HL-60/S4 (cell line): ENCODE results near the gene TMEM120A.

Experiments used
- in situ Hi-C: fragments of 300-500 bp; cut with MboI; formaldehyde crosslinking; loops from 2 replicates; pipeline ENCODE4 v1.14.3; 2022; ENCODE audit warnings: low sequenced_read_pairs

The TMEM120A gene

GRCh38 chr7:75981453-75982305 is 12.7 kb downstream of the TMEM120A start:
- in situ Hi-C loops = no loop called here

GRCh38 chr7:75981203-75981452 is 13.3 kb downstream of the TMEM120A start:
- in situ Hi-C loops = no loop called here

DNA sequence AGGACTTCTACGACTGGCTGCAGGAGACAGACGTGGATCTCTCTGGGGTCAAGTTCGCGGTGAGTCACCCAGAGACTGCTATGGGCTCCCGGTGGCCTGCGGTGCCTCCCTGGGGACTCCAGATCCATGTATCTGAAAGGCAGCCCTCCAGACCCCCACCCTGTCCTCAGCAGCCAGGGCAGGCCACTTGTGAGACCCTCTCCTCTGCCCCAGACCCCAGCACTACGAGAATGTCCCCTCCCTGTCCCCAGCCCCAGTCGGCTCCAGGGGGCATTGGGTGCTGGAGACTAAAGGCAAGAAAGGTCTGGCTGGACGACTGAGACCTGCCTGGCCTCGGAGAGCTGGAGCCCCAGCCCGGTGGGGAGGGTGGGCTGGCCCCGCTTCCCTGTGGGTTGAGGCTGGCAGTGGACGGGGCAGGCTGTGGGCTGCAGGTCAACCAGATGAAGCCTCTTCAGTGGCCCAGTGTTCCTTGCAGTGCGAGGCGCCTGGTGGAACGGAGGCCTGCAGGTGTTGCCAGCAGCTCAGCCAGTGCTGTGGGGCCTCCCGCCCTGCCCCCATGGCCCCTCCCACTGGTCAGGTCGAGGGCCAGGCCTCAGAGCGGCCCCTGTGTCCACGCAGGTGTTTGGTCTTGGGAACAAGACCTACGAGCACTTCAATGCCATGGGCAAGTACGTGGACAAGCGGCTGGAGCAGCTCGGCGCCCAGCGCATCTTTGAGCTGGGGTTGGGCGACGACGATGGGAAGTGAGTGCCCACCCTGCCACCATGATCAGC is 13.8 kb downstream of the TMEM120A start:
- in situ Hi-C loops = no loop called here

DNA sequence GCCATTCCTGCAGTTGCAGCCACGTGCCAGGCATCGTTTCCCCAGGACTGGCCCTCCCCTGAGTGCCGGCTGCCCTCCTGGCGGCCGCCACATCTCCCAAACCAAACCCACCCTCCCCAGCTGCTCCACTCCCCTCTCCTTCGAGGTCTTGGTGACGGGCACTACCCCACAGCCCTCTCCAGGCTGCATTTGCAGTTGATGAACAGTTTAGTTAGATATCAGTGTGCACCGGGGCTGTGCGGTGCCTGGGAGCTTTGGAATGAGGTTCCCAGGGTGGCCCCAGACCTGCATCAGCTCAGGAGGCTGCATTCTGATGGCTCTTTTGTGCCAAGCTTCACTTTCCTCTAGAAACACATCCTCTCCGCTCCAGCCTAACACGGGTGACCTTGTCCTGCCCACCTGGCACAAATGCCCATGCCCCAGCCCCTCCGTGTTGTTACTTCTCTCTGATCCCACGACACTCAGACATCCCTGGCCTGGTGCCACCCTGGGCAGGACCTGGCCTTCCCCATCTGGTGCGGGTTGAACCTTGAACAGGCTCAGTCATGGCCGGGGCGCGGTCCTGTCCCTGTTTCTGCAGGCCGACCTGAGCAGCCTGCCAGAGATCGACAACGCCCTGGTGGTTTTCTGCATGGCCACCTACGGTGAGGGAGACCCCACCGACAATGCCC is 14.5 kb downstream of the TMEM120A start:
- in situ Hi-C loops = no loop called here

DNA sequence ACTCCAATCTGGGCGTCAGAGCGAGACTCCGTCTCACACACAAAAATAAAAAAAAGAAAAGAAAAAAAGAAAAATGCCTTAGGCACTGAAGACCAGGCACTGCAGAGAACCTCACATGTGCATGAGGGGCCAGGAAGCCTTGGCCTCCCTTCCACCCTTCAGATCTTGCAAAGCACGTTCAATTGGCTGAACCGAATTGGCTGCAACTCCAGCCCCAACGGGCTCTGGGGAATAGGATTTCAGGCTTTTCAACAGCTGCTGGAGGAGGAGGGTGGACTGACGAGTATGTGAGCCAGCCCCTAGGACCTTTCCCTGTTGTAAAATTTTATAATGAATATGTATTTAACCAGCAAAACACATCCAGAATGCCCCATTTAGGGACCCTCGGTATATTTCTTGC is 16.7 kb downstream of the TMEM120A start:
- in situ Hi-C loops = no loop called here

DNA sequence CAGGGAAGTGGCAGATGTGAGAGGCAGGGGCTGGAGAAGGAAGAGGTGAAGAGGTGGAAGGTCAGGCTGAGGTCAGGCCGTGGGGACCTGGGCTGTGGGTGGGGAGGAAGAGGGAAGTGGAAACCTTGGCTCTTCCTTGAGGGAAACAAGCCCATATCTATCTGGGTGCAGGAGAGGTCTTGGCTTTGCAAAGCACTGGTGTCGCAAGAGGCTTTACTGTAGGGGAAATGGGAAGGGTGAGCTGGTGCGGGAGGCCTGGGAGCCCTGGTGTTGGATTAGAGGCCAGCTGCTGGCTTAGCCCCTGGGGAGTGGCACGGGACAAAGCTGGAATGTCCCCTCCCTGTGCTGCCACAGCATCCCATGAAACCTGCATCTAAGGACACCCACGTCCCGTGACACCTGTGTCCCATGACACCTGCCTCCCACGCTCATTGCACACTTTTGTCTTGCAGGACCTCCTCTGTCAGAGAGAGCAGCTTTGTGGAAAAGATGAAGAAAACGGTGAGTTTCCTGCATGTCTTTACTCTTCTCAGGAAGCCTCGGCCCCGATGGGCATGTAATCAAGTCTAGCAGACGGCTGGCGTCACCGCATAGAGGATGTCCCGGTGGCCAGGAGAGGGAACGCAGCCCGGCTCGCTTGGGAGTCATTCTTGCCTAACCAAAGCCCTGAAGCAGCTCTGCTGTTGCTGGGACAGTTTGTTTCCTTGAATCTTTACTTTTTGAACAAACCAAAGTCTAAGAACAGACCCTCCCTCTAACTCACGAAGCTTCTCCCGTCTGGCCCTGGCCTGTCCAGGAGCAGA is 22.2 kb downstream of the TMEM120A start:
- in situ Hi-C loops = no loop called here

DNA sequence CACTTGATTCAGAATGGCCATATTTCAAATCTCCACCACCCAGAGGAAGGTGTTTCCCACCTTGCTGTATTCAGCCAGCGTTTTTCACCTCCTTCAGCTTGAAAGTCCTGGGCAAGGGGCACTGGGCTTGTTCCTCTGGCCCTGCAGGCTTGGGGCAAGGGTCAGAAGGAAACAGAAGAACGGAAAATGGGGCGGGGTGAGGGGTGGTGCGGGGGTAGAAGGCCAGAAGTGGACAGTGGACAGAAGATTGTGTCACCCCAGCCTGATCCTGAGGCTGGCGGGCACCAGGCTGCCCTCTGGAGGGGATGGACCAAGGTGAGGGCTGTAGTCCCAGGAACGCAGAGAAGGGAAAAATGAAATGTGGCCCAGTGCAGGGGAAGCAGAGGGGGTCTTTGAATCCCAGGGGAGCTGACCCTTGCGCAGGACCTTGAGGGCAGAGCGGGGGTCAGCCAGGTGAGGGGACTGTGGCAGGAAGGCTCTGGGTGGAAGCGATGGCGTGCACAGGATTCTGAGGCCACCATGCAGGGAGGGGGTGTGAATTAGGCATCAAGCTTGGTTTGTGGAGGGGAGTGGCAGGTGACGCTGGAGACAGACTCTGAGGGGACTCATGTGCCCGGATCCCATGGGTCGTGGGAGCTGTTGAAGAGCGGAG is 23.0 kb downstream of the TMEM120A start:
- in situ Hi-C loops = no loop called here

DNA sequence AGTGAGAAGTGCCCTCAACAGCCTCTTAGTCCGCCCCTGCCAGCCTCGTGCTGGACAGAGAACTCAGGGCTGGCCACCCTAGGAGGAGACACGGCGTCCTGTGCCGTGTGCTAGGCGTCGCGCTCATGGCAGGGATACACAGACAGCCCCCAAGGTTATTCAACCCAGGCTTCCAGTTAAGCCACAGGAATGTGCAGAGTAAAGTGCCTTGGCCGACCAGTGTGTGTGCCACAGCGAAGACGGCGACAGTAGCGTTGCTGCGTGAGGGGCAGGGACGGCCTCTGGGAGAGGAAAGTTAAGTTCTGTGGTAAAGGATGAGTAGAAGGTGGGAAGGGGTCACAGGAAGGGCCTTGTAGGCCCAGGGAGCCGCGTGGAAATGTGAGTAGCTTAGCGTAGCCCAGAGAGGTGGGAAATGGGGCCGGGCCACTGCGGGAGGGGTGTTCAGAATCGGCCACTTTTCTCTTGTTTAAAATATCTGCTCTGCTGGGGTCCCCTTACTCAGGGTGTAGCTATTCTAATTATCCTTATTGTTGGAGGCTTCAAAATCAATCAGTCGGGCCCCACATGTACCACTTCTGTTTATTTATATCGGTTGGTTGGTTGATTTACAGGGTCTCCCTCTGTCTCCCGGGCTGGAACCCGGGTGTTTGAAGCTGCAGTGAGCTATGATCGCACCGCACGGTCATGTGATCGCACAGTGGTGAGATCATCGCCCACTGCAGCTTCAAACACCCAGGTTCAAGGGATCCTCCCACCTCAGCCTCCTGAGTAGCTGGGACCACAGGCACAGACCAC is 24.5 kb downstream of the TMEM120A start:
- in situ Hi-C loops = no loop called here

- in situ Hi-C loops = no loop called here
Observed at GRCh38 chr7:75969182-75969581, 25.2 kb downstream of the TMEM120A start.

- in situ Hi-C loops = no loop called here
Observed at GRCh38 chr7:75968561-75969001, 25.8 kb downstream of the TMEM120A start.

- in situ Hi-C loops = no loop called here
Observed at GRCh38 chr7:75968012-75968411, 26.4 kb downstream of the TMEM120A start.

- in situ Hi-C loops = no loop called here
Observed at GRCh38 chr7:75967487-75967997, 26.9 kb downstream of the TMEM120A start.

- in situ Hi-C loops = no loop called here
Observed at GRCh38 chr7:75967055-75967454, 27.3 kb downstream of the TMEM120A start.

GRCh38 chr7:75966190-75966961 is 28.0 kb downstream of the TMEM120A start:
- in situ Hi-C loops = no loop called here

DNA sequence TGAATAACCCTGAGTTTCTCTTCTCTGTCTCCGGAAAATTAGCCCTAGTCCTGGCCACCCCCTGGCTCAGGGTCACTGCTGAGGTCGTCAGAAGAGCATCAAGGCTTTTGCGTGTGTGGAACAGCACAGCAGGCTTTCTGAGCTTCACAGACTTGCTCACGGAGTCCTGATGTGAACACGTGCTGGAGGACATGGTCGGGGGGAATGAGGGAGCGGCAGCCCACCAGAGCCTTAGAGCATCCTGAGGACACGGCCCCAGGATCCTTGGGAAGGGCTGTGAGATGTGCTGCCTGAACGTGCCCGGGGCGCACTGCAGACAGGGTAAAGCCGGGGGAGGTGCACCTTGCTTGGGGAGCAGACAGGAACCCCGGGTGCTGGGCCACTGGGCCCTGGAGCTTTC is 28.8 kb downstream of the TMEM120A start:
- in situ Hi-C loops = no loop called here

DNA sequence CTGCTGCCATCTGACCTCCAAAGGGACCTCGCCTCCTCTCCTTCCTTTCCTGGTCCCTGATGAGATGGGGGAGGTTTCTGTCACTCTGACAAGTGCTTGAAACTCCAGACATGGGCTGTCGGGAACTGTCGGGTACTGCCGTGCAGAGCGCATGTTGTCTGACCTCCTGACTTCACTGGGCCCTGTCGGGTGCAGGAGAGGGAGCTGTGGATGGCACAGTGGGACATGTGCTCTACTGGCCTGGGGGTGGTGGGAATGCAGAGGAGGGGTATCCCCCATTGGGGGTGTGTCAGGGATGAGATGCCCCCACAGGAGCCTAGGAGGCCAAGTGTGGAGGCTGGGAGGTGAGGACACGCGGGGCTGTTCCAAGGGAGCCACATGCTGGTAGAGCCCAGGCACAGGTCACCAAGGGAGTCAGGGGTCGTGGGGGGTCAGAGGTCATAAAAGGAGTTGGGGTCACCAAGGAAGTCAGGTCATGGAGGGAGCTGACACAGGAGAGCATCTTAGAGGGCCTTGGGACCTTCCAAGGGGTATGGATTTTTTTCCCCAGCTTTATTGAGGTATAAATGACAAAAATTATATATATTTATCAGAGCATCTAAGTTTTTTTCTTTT is 30.9 kb downstream of the TMEM120A start:
- in situ Hi-C loops = no loop called here

GRCh38 chr7:75962607-75963380 is 31.6 kb downstream of the TMEM120A start:
- in situ Hi-C loops = no loop called here

- in situ Hi-C loops = no loop called here
Observed at GRCh38 chr7:75961218-75961617, 33.2 kb downstream of the TMEM120A start.
